Glomerular visceral epithelial cell (primary cell): ENCODE measurements around the gene TNXB.
"Not testable (repeated sequence)": the region's sequence is repeated elsewhere in the genome, so short reads cannot be mapped to it uniquely, and the experiment has no call there.

Experiments
- DNase-seq: peaks from one replicate; pipeline ENCODE4 v3.0.0-alpha.2; 2016; ENCODE audit errors: extremely low spot score

TNXB gene

DNA sequence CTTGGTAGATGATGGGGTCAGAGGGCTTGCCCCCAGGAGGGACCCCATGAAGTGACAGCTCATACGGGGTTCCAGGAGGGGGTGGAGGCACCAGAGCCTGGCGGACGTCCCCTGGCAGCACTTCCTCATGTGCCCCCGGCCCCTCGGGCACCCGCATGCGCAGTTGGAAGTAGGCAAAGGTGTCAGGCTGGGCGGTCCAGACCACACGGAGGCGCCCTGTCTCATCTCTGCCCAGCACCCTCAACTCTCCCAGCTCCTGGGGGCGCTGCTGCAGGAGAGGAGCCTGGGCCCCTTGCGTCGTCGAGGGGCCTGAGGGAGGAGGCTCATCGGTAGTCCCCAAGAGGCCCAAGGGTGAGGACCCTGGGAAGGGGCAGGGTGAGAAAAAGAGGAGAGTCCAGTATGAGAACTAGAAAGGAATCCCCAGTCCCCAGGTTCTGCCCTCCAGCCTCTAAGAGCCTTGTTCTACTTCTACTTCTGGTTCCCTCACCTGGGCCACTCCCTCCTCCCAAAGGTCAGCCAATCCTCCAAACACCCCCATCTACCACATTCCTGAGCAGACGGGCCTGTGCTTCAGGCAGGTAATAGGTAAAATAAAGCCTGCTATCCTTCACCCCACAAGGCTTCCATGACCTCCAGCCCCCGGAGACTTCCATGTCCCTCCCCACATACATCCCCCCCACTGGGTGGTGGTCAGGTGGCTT, 23.2 kb downstream of the TNXB start:
- DNase-seq, result no peak

GRCh38 chr6:32084780-32085179, 24.4 kb downstream of the TNXB start:
- no peak for DNase-seq

- DNase-seq, result no peak
These were observed 25.0 kb downstream of the TNXB start for GRCh38 chr6:32083812-32084768.

DNA sequence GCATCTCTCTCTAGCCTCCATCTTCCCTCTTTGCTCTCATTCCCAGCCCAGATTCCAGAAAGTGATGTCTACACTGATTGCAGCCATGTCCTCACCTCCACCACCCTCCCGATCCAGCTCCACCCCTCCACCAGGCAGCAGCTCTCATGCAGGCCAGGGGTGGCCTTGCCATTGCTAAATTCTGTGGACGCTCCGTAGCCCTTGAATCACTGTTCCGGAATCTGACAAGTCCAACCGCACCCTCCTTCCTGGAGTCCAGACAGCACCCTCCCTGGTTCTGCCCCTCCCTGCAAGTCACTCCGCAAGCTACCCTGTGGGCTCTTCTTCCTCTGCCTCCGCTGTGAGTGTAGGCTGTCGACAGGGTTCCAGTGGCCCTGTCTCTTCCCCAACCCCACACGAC, 26.2 kb downstream of the TNXB start:
- DNase-seq, result peak; percentile 82

- no peak for DNase-seq
These were observed 26.7 kb downstream of the TNXB start for GRCh38 chr6:32082478-32082877.

GRCh38 chr6:32081168-32081990, 27.8 kb downstream of the TNXB start:
- peak; percentile 89 for DNase-seq

- no peak for DNase-seq
These were observed 29.4 kb downstream of the TNXB start for GRCh38 chr6:32079566-32080290.

- peak; percentile 90 for DNase-seq
These were observed 32.8 kb downstream of the TNXB start for GRCh38 chr6:32076321-32076809.

- peak; percentile 19 for DNase-seq
These were observed 33.4 kb downstream of the TNXB start for GRCh38 chr6:32075781-32076180.

GRCh38 chr6:32074996-32075532, 34.1 kb downstream of the TNXB start:
- peak; percentile 65 for DNase-seq

GRCh38 chr6:32073613-32074012, 35.5 kb downstream of the TNXB start:
- DNase-seq, result no peak

- DNase-seq, result no peak
These were observed 36.0 kb downstream of the TNXB start for GRCh38 chr6:32073101-32073500.

DNA sequence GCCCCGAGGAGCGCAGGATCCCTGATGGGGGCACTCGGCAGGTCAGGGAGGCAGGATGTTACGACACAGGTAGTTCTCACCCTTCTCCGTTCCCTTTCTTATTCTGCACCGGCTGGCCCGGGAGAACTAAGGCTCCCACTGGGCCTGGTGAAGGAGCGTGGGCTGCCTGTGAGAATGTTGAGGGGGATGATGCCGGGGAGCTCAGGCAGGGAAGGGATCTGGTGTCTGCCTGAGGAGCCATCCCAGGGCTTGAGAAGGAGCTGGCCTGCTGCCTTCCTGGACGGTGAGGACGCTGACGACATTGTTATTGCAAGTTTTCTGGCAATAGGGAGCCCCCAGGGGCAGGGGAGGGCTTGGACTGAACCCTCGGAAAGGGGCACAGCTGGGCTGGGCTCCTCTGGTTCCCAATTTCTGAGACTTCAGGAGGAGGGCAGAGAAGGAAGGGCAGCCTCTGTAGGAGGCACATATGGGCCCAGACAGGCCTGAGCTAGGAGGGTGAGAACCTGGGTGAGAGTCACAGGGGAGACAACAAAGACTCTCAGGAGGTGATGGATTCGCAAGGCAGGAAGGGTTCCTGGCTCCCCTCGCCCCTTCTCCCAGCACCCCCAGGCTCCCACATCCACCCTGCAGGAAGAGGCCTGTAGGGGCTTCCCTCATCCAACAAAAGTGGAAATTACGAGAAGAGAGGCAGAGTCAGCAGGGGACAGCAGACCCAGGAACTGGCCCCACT, 38.2 kb downstream of the TNXB start:
- DNase-seq, result no peak

DNA sequence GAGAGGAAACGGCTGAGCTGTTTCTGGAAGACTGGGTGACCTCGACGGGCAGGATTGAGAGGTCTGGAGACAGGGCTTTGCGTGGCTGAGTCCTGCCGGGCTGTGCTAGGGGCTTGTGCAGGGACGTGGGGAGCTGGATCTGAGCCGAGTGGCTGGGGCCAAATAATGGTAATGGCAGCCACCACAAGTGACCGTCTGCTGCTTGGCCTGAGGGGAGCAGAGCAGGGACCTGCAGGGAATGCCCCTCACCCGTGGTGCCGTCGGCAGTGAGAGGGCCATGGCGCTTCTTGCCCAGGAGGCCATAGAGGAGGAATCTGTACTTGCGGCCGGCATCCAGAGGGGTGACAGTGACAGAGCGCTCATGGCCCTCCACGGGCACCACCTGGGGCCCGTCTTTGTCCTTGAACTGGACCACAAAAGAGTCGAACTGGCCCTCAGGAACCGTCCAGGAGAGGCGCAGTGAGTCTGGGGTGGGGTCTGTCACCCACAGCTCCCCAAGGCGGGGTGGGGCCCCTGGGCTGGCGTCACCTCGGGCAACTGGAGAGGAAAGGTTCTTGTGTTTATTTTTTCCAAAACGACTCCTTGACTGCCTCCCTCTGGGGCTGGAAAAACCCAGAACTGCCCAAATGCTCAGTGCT, 39.1 kb downstream of the TNXB start:
- DNase-seq, result no peak

DNA sequence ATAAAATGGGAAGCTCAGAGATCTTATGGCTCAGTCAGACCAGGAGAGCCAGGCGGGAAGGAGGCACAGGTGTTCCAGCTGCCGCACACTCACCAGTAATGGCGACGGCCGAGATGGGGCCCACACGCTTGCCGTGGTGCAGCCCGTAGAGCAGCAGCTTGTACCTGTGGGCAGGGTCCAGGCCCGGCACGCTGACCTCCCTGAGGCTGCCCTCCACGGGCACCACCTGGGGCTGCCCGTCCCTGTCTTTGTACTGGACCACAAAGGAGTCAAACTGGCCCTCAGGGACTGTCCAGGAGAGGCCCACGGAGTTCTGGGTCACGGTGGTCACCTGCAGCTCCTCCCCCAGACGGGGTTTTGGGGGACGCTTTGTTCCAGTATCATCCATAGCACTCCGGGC, 39.7 kb downstream of the TNXB start:
- no peak for DNase-seq

DNA sequence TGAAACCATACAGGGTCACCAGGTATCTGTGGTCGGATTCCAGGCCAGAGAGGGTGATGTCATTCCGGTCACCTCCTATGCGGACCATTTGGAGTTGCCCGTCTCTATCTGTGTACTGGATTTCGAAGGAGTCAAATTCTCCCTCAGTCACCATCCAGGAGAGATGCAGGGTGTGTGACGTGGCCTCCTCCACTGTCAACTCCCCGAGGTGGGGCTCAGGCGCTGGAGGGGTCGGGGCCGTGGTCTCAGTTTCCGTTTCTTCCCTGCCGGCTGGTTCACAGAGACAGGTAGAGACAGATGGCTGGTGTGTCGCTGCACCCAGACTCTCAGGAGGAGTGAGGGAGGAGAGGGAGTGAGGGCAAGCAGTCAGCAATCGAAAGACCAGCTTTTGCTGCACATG, 40.3 kb downstream of the TNXB start:
- no peak for DNase-seq

DNA sequence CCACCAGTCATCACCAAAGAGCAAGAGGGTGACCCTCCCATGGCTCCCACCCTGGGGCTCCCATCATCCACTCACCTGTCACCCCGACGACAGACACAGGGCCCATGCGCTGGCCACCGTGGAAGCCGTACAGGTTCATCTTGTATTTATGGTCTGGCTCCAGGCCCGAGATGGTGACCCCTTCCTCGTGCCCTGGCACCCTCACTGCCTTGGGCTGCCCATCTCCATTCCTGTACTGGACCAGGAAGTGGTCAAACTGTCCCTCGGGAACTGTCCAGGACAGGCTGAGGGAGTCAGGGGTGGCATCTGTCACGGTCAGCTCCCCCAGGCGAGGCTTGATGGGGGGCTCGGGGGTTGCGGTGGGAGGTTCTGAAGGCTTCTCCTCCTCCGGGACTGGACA, 40.8 kb downstream of the TNXB start:
- DNase-seq, result not testable (repeated sequence)

- DNase-seq, result not testable (repeated sequence)
These were observed 41.6 kb downstream of the TNXB start for GRCh38 chr6:32067521-32067920.

DNA sequence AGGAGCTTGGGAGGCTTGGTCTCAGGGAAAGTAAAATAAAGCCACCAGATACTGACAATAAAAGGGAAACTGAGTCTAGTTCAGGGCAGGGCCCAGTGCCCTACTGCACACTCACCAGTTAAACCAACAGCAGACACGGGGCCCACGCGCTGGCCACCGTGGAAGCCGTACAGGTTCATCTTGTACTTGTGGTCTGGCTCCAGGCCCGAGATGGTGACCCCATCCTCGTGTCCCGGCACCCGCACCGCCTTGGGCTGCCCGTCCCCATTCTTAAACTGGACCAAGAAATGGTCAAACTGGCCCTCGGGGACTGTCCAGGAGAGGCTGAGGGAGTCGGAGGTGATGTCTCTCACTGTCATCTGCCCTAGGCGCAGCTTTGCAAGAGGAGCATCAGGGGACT, 44.4 kb downstream of the TNXB start:
- DNase-seq, result no peak
